Neutrophil (primary cell): Measurements from ENCODE around the gene DPF3.

Source experiments
- H3K27ac ChIP-seq: fragments of 200-600 bp; sonication (generic); 2 replicates; pipeline ENCODE4 v1.5.1; 2016; ENCODE audit warnings: mild to moderate bottlenecking, moderate library complexity
- H3K27me3 ChIP-seq: fragments of 200-600 bp; sonication (generic); 2 replicates; pipeline ENCODE4 v1.6.0; 2016; ENCODE audit warnings: mild to moderate bottlenecking
- H3K36me3 ChIP-seq: fragments of 200-600 bp; sonication (generic); 2 replicates; pipeline ENCODE4 v1.5.1; 2017
- H3K4me1 ChIP-seq, 2 experiments: fragments of 200-600 bp in 1 of 2; sonication (generic) in 1 of 2; 1 replicate in 1 of 2; 2 replicates in 1 of 2; pipeline versions ENCODE4 v1.5.1 to v1.6.1; 2013 to 2016; ENCODE audit warnings: low read depth in 1 of 2, low read length in 1 of 2, mild to moderate bottlenecking in 1 of 2, moderate library complexity in 1 of 2; ENCODE audit not compliant: control insufficient read depth in 1 of 2, insufficient read depth in 1 of 2
- H3K4me3 ChIP-seq, 2 experiments: fragments of 200-600 bp in 1 of 2; sonication (generic) in 1 of 2; 1 replicate in 1 of 2; 2 replicates in 1 of 2; pipeline ENCODE4 v1.5.1; 2013 to 2016; ENCODE audit warnings: low read depth in 1 of 2, low read length in 1 of 2, mild to moderate bottlenecking in 1 of 2, moderate library complexity in 1 of 2
- H3K9me3 ChIP-seq: fragments of 200-600 bp; sonication (generic); 2 replicates; pipeline ENCODE4 v1.5.1; 2016
- CTCF ChIP-seq: fragments of 200-600 bp; sonication (generic); IDR thresholded peaks from 2 replicates; pipeline ENCODE4 v1.5.1; 2016; ENCODE audit warnings: antibody characterized with exemption

DPF3 gene

GRCh38 chr14:72714094-72714493, 179.8 kb downstream of the DPF3 start:
- H3K9me3 ChIP-seq: no peaks in the 10 kb centered on the region
- no peaks in the 10 kb centered on the region for H3K4me1 ChIP-seq
- no peak for TF ChIP-seq CTCF
- H3K27ac ChIP-seq: no peak overlapping the region
- H3K4me3 ChIP-seq: no peak overlapping the region
- no peaks in the 10 kb centered on the region for H3K36me3 ChIP-seq
- peaks cover 22% of the 10 kb centered on the region for H3K27me3 ChIP-seq

- Histone ChIP-seq H3K4me1 (no peaks in the 10 kb centered on the region), H3K9me3 (no peaks in the 10 kb centered on the region), H3K4me3 (no peak overlapping the region), H3K27me3 (peaks cover 22% of the 10 kb centered on the region), H3K27ac (no peak overlapping the region), H3K36me3 (no peaks in the 10 kb centered on the region)
- TF ChIP-seq CTCF: no peak
Measured at GRCh38 chr14:72711936-72712335, 182.0 kb downstream of the DPF3 start.

GRCh38 chr14:72709916-72710611, 183.8 kb downstream of the DPF3 start:
- no peaks in the 10 kb centered on the region for H3K36me3 ChIP-seq
- H3K9me3 ChIP-seq: no peaks in the 10 kb centered on the region
- H3K4me3 ChIP-seq: no peak overlapping the region
- no peak for TF ChIP-seq CTCF
- H3K4me1 ChIP-seq: no peaks in the 10 kb centered on the region
- H3K27ac ChIP-seq: no peak overlapping the region
- peaks cover 19% of the 10 kb centered on the region for H3K27me3 ChIP-seq

- Histone ChIP-seq H3K9me3 (no peaks in the 10 kb centered on the region), H3K27ac (no peak overlapping the region), H3K27me3 (peaks cover 7% of the 10 kb centered on the region), H3K36me3 (no peaks in the 10 kb centered on the region), H3K4me3 (no peak overlapping the region), H3K4me1 (no peaks in the 10 kb centered on the region)
- no peak for TF ChIP-seq CTCF
Measured at GRCh38 chr14:72708708-72709475, 185.0 kb downstream of the DPF3 start.

- H3K9me3 ChIP-seq: no peaks in the 10 kb centered on the region
- no peak overlapping the region for H3K27ac ChIP-seq
- no peak overlapping the region for H3K4me3 ChIP-seq
- H3K4me1 ChIP-seq: no peaks in the 10 kb centered on the region
- TF ChIP-seq CTCF: no peak
- H3K27me3 ChIP-seq: peaks cover under 1% of the 10 kb centered on the region
- no peaks in the 10 kb centered on the region for H3K36me3 ChIP-seq
Measured at GRCh38 chr14:72708222-72708621, 185.7 kb downstream of the DPF3 start.
